SKM-1 treated with dmso at 0.1 percent for 144 hours (cell line): ENCODE measurements around the gene CFHR1.

Experiments
- DNase-seq: peaks from one replicate; lab custom pipeline; 2025; ENCODE audit not compliant: unreplicated experiment; lab: John Stamatoyannopoulos, UW

CFHR1 gene

GRCh38 chr1:196875935-196876334, 56.4 kb downstream of the CFHR1 start:
- no peak for DNase-seq

GRCh38 chr1:196877964-196878363, 58.4 kb downstream of the CFHR1 start:
- DNase-seq: no peak
